Measurements from ENCODE around the gene STAT5A. TPM values are rescaled to one million over a fixed set of nuclear protein-coding genes. Genes with fewer than 3 reads are reported as not detected.

The STAT5A gene
- total RNA-seq, 1 donor from 2014 or later, result 21.9 TPM

DNA sequence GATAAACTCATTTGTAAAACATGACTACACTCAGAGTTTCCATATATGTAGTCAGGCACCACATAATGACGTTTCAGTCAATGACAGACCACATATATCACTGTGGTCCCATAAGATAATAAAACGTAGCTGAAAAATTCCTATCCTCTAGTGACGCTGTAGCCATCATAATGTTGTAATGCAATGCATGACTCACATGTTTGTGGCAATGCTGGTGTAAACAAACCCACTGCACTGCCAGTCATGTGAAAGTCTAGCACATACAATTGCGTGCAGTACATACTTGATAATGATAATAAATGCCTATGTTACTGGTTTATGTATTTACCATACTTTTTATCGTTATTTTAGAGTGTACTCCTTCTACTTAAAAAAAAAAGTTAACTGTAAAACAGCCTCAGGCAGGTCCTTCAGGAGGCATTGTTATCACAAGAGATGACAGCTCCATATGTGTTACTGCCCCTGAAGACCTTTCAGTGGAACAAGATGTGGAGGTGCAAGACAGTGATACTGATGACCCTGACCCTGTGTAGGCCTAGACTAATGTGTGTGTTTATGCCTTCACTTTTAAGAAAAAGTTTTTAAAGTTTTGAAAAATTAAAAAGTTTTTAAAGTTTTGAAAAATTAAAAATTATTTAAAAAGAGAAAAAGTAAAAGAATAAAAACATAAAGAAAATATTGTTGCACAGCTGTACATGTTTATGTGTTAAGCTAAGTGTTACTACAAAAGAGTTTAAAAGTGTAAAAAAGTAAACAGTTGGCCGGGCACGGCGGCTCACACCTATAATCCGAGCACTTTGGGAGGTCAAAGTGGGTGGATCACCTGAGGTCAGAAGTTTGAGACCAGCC lies 21.2 kb upstream of the STAT5A start:
- no peak for DNase-seq (ENCODE audit: extremely low read depth, low read depth, low spot score)

- DNase-seq (ENCODE audit: extremely low read depth, low read depth, low spot score), result no peak
Measured at GRCh38 chr17:42268236-42268635, 20.1 kb upstream of the STAT5A start.

DNA sequence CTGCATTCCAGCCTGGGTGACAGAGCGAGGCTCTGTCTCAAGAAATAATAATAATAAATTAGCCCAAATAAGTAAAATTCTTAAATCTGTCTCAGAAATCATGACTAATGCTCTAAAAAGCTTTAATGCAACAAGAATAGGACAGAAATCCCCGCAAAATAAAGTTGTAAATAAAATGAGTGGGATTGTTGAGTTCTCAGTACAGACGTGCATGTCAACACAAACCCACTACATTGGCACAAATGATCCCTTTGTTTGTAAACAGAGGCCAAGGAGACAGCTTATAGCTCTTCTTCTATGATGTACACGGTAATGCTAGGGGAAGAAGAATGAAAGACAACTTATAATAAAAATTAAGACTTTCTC lies 18.1 kb upstream of the STAT5A start:
- DNase-seq (ENCODE audit: extremely low read depth, low read depth, low spot score), result no peak

DNA sequence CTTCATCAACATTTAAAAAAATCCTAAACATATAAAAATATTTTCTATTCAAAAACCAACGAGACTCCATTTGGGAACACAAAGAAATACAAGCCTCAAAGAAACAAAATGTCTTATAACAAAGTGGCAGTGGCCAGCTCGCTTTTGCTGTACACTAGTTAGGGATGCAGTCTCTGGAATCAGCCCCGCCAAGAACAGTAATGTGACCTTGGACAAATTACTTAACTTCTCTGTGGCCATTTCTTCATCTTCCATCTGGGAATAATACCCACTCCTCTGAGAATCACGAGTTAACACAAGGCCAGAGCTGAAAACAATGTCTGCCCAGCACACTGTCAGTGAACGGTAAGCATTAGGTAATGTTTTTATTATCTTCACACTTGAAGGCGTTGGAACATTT lies 17.7 kb upstream of the STAT5A start:
- no peak for DNase-seq (ENCODE audit: extremely low read depth, low read depth, low spot score)

DNA sequence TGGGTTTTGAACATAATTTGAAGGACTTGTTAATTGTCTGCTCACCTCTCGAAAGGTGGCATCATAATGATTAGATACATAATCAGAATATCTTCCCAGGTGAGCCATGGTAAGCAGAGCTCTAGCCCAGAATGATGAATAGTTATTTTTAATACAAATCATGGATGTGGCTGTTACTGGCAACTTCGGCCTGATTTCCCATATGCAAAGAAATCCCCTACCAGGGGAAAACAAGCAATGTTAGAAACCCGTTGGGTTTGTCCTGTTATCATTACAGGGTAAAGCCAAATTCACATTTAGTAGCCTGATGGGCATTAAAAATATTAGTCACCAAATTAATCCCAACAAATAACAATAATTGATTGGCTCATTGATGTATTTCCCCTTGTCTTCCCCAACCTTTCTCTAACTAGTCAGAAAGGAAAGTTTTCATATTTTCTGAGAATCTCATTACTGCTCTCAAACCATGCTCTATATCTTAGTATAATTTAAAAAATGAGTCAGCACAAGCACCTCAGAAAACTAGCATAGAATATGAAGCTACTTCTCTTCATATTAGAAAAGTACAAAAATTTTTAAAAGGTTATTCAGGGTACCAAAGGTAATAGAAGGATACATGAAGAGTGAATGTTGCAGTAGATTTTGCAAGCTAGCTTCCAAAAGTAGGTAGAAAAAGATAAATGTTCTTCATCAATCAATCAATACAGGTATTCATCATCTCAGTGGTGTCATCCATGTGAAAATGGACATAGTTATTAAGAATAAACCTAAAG lies 17.1 kb upstream of the STAT5A start:
- no peak for DNase-seq (ENCODE audit: extremely low read depth, low read depth, low spot score)

GRCh38 chr17:42271779-42272035 lies 16.6 kb upstream of the STAT5A start:
- DNase-seq (ENCODE audit: extremely low read depth, low read depth, low spot score), result no peak

GRCh38 chr17:42272162-42272907 lies 16.0 kb upstream of the STAT5A start:
- no peak for DNase-seq (ENCODE audit: extremely low read depth, low read depth, low spot score)

- no peak for DNase-seq (ENCODE audit: extremely low read depth, low read depth, low spot score)
Measured at GRCh38 chr17:42273474-42274252, 14.6 kb upstream of the STAT5A start.

DNA sequence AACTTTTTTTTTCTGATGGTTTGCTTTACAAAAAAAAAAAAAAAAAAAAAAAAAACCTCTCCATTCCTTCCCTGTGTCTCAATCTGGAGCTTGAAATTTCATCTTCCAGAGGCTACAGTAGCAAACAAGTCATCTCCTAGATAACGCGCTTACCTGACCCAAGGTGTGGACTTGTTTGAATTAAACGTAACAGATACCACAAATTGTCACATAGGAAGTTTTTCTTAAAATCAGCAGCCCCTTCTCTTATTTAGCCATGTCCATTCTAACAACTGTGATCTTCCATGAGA lies 14.1 kb upstream of the STAT5A start:
- no peak for DNase-seq (ENCODE audit: extremely low read depth, low read depth, low spot score)

DNA sequence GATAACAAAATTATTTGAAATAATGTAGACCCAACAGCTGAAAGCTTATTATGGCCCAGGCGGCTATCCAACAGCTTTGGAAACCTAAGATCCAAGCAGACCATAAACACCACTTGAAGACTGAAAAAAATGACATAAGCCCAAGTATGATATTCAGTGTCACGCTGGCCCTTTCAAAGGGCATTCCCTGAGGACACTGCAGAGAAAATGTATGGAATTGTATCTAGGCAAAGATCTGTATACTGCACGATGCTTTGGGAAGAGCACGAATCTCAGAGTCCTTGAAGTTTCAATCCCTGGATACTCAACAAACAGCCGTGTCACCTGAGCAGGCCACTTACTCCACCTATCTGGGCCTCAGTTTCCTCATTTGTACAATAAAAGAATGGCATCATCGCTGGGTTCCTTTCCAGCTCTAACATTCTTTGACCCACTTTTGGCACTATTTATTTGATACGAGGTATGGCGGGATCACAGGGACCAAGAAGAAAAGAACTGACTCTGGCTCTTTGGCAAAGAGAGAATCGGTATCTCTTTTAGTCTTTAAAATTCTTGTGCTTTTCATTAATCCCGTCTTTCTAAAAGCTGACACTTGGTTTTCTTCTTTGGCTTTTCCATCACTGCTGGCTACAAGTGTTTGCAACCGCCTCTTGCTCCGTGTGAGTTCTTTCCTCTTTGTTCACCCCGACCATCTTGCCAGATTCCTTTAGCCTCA lies 13.3 kb upstream of the STAT5A start:
- DNase-seq (ENCODE audit: extremely low read depth, low read depth, low spot score), result no peak

- no peak for DNase-seq (ENCODE audit: extremely low read depth, low read depth, low spot score)
Measured at GRCh38 chr17:42275527-42276358, 12.6 kb upstream of the STAT5A start.

GRCh38 chr17:42276359-42276608 lies 12.0 kb upstream of the STAT5A start, which contains the start of gene STAT5B:
STAT5B (minus strand) TSS chr17:42276391; CDS start chr17:42232127, 44,264 bp downstream.
- DNase-seq (ENCODE audit: extremely low read depth, low read depth, low spot score), result no peak

GRCh38 chr17:42276609-42277341 lies 11.5 kb upstream of the STAT5A start:
- DNase-seq (ENCODE audit: extremely low read depth, low read depth, low spot score), result no peak

GRCh38 chr17:42277342-42277712 lies 11.0 kb upstream of the STAT5A start:
- no peak for DNase-seq (ENCODE audit: extremely low read depth, low read depth, low spot score)

DNA sequence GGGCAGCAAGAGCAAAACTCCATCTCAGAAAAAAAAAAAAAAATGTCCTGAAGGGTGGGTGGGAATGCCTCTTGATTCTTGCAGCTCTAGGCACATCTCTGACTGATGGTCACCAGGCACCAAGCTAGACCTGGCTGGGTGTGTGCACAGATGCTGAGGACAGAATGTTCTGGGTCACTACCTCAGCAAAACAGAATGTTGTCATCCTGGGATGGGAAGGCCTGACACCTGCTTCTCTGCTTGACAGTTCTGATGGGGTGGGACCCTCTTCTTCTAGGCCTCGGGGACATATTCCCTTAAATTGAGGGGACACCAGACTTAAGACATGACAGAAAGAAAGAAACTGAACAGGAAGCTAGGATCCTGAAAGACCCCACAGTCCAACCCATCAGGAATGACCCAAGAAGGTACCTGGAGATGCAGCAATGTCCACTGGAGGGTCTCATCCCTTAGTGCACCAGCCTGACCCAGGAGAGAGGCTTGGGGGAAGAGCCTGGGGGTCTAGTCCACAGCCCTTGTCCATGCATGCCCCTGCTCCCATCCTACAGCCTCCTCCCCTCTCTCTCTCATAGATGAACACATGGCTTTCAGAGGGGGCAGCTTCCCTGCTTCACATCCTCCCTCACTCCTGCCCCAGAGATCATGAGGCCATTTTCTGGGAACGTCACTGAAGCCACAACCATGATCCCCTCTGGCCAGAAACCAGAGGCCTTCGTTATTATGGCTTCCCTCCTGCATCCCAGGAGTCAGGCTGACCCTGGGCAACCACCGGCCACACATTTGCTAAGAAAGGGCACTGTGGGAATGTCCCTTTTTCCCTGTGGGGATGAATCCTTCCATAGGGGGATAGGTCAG lies 8.3 kb upstream of the STAT5A start:
- no peak for DNase-seq (ENCODE audit: extremely low read depth, low read depth, low spot score)

DNA sequence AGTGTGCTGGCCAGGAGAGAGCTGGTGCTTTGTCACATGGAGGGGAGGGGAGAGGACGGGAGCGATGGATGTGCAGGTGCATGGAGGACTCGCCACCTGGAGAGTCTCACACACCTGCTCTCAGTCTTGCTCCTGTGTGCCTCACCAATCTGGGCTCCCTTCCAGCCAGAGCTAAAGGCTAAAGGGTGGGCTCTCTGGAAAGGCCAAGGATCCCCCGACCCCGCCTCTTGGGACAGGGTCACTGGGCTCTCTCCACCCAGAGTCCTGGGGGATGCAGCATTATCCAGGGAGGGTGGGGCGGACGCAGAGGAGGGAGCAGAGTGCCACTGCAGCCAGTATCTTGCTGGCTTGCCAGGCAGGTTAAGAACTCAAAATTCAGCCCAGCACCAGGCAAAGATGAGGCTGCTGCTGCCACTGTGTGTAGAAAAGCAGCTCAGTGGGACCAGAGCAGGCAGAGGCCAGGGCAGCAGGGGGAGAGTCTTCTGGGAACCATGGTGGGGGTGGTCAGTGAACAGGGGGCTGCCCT lies 6.7 kb upstream of the STAT5A start:
- no peak for DNase-seq (ENCODE audit: extremely low read depth, low read depth, low spot score)

- DNase-seq (ENCODE audit: extremely low read depth, low read depth, low spot score), result no peak
Measured at GRCh38 chr17:42282478-42283080, 5.7 kb upstream of the STAT5A start.
